HFF-Myc (cell line): ENCODE data around the gene CADM4.

Experiments used
- DNase-seq: peaks from one replicate; pipeline ENCODE4 v3.0.0-alpha.2; 2011; ENCODE audit warnings: low read depth; ENCODE audit errors: extremely low read depth
- H3K4me3 ChIP-seq: replicated peaks from 2 replicates; pipeline ENCODE4 v1.5.1; 2011; ENCODE audit warnings: low read depth, mild to moderate bottlenecking, control low read depth, low read length
- TF ChIP-seq, protein P1 (sequence below): IDR thresholded peaks from 2 replicates; pipeline ENCODE4 v1.5.1; 2012; ENCODE audit warnings: mild to moderate bottlenecking, low read depth, low read length, control low read depth; ENCODE audit errors: missing control alignments

CADM4 gene

DNA sequence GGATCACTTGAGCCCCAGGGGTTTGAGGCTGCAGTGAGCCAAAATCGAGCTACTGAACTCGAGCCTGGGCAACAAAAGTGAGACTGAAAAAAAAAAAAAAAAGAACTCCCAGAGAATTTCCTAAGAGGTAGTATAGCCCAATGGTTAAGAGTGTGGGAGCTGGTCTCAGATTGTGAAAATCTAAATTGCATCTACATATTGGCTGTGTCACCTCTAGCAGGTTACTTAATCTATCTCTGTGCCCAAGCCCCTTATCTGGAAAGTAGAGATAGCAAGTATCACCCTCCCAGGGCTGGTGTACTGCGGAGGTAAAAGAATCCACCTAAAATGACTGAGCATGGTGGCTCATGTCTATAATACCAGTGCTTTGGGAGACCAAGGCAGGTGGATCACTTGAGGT lies 34.0 kb upstream of the CADM4 start:
- no peak overlapping the region for H3K4me3 ChIP-seq
- TF ChIP-seq, protein P1, sequence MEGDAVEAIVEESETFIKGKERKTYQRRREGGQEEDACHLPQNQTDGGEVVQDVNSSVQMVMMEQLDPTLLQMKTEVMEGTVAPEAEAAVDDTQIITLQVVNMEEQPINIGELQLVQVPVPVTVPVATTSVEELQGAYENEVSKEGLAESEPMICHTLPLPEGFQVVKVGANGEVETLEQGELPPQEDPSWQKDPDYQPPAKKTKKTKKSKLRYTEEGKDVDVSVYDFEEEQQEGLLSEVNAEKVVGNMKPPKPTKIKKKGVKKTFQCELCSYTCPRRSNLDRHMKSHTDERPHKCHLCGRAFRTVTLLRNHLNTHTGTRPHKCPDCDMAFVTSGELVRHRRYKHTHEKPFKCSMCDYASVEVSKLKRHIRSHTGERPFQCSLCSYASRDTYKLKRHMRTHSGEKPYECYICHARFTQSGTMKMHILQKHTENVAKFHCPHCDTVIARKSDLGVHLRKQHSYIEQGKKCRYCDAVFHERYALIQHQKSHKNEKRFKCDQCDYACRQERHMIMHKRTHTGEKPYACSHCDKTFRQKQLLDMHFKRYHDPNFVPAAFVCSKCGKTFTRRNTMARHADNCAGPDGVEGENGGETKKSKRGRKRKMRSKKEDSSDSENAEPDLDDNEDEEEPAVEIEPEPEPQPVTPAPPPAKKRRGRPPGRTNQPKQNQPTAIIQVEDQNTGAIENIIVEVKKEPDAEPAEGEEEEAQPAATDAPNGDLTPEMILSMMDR: no peak
- no peak for DNase-seq

DNA sequence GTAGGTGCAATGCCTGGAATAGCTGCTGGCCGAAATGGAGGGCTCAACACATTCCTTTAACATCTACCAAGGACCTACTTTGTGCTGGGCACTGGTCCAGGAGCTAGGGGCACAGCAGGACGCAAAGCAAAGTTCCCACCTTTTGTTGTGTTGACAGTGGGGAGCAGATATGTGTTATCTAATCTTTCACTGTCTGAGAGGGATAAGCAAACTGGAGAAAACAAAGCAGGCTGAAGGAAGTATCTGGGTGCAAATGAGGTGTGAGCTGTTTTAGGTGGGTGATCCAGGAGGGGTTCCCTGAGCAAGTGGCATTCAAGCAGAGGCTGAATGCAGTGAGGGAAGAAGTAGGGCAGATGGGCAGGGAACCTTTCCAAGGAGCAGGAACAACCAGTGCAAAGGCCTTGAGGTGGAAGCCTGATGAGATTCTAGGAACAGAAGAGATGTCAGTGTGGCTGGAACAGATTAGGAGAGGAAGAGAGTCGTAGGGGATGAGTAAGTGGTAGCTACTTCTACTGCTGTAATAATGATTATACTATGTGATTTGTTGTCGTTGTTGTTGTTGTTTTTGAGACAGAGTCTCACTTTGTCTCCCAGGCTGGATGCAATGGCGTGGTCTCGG lies 32.5 kb upstream of the CADM4 start:
- DNase-seq: no peak
- no peak overlapping the region for H3K4me3 ChIP-seq
- TF ChIP-seq, protein P1: no peak

DNA sequence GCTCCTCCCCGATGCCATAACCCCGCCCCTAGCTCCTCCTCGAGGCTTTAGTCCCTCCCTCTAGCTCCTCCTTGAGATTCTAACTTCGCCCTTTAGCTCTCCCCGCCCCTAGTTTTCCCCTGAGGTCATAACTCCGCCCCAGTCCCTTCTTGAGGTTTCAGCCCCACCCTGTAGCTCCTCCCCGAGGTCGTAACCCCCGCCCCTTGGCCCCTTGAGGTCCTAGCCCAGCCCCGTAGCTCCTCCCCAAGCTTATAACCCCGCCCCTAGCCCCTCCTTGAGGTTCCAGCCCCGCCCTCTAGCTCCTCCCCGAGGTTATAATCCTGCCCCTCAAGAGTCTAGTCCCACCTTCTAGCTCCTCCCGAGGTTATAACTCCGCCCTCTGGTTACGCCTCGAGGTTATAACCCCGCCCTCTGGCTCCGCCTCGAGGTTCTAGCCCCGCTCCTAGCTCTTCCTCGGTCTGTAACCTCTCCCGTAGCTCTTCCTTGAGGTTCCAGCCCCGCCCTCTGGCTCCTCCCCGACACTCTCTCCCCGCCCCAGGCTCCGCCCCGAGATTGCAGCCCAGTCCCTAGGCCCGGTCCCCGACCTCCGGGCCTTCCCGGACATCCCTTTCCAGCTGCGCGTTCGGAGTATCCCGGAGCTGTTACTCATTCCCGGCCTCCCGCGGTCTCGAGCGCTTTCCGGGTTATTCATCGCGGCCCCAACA lies 28.9 kb upstream of the CADM4 start:
- DNase-seq: peak; percentile 99
- TF ChIP-seq, protein P1: no peak
- H3K4me3 ChIP-seq: peak overlapping the region; percentile 74

DNA sequence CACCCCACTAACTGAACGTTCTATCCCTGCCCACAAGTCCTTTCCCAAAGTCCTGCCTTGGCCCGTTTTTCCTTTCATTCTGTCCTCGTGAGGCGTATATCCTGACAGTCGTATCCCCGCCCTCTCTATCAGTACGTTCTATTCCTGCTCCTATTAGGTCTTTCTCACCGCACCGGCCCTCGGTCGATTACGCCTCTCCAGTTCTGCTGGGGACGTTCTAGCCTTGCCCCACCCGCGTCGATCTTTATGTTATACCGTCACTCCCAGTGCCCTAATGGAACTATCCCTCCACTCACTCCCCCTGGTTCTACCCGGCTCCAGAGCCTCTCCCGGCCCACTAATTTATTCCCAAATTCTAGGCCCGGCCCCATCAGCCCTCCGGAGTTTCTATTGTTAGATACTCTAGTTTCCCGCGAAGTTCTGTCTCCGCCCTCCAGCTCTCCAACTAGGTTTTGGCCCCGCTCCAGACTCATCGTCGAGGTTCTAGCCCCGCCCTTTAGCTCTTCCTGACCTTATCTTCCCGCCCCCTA lies 28.3 kb upstream of the CADM4 start:
- no peak for DNase-seq
- TF ChIP-seq, protein P1: no peak
- peak overlapping the region; percentile 43 for H3K4me3 ChIP-seq

DNA sequence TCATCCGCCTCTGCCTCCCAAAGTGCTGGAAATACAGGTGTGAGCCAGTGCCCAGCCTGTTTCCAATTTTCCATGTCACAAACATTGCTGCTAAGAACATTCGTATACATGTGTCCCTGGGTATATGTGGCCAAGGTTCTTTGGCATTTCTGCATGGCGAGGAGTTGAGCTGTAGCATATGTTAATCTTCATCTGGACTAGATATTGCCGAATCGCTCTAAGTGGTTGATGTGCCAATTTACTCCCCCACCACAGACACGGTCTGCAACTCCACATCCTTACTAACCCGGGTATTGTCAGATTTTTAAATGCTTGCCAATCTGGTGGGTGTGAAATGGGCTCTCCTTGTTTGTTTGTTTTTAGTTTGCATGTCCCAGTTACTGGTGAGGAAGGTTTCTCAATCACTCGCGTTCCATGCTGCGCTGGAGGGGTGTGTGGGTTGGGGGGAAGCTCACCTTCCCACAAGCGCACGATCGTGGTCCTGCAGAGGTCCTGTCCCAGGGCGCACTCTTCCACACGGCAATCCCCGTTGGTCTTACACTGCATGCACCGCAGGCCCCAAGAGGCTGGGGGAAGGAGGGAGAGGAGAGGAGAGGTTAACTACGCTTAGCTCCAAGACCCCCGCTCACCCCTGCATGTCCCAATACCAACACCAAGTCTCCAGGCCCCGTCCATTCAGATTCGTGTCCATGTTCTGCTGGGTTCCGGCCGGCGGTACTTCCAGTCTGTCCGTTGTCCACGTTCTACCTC lies 27.7 kb upstream of the CADM4 start:
- DNase-seq: no peak
- peak overlapping the region; percentile 43 for H3K4me3 ChIP-seq
- TF ChIP-seq, protein P1: no peak

DNA sequence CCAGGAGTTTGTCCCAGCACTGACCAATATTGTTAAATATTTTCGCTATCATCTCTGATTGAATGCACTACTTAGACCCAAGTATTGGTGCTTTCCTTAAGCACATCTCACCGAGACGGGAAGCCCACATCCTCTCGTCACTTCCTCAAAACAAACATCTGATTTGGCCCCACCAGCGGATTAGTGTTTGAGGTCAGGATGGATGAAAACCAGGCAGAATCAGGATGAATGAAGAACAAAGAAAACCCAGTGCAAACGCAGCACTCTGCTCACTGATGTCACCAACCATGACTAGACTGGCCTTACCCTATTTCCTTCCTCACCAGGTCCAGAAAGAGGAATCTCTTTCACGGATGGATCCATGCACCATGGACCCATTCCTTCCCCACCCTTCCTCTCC lies 24.4 kb upstream of the CADM4 start:
- H3K4me3 ChIP-seq: no peak overlapping the region
- DNase-seq: no peak
- TF ChIP-seq, protein P1: no peak
